WTC11 (cell line): Measurements from ENCODE around the gene CCR1.

Experiments used
- CTCF ChIP-seq: fragments of 200-600 bp; IDR thresholded peaks from 2 replicates; pipeline ENCODE4 v1.8.0; 2022; ENCODE audit warnings: antibody characterized with exemption
- STAT6 ChIP-seq: sonication (generic); formaldehyde crosslinking; conservative IDR thresholded peaks from 2 replicates; pipeline ENCODE4 v1.8.1; 2023; ENCODE audit warnings: mild to moderate bottlenecking, low read depth, missing genetic modification reagents, moderate library complexity
- TCF7 ChIP-seq: sonication (generic); formaldehyde crosslinking; IDR thresholded peaks from 2 replicates; pipeline ENCODE4 v1.8.0; 2022; ENCODE audit warnings: mild to moderate bottlenecking, low read depth, missing genetic modification reagents, moderate library complexity
- TF ChIP-seq, protein P1 (sequence below): sonication (generic); formaldehyde crosslinking; IDR thresholded peaks from 2 replicates; pipeline ENCODE4 v1.8.0; 2022; ENCODE audit warnings: mild to moderate bottlenecking, missing genetic modification reagents
- TF ChIP-seq, protein P2 (sequence below): sonication (generic); formaldehyde crosslinking; IDR thresholded peaks from 2 replicates; pipeline ENCODE4 v1.8.1; 2022; ENCODE audit warnings: mild to moderate bottlenecking, moderate library complexity, missing genetic modification reagents

DNA sequence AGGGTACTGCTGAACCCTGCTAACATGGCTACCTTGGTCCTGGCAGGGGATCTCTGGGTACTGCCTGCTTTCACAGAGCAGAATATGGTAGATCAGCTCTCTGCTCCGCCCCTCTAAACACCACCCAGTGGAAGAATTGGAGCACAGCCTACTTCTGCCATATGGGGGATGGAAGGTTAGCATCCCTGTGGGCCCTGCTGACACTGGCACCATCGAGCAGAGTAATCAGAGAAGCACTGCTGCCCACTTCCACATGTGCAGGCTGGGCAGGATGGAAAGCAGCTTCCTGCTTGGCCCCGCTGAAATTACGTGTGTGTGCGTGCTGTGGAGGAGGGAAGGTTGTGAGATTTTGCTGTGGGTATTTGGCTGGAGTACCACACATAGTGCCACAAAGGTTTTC, 24.8 kb downstream of the CCR1 start:
- no peak for TF ChIP-seq STAT6 (CRISPR knock-in tag)
- TF ChIP-seq, protein P1, sequence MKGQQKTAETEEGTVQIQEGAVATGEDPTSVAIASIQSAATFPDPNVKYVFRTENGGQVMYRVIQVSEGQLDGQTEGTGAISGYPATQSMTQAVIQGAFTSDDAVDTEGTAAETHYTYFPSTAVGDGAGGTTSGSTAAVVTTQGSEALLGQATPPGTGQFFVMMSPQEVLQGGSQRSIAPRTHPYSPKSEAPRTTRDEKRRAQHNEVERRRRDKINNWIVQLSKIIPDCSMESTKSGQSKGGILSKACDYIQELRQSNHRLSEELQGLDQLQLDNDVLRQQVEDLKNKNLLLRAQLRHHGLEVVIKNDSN (CRISPR knock-in tag): no peak
- TF ChIP-seq, protein P2, sequence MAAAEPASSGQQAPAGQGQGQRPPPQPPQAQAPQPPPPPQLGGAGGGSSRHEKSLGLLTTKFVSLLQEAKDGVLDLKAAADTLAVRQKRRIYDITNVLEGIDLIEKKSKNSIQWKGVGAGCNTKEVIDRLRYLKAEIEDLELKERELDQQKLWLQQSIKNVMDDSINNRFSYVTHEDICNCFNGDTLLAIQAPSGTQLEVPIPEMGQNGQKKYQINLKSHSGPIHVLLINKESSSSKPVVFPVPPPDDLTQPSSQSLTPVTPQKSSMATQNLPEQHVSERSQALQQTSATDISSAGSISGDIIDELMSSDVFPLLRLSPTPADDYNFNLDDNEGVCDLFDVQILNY (CRISPR knock-in tag): no peak
- no peak for TF ChIP-seq CTCF
- no peak for TF ChIP-seq TCF7
